ENCODE results near the gene BRAP. TPM values are rescaled to one million over a fixed set of nuclear protein-coding genes. Genes with fewer than 3 reads are reported as not detected.
"Not testable (repeated sequence)": the region's sequence is repeated elsewhere in the genome, so short reads cannot be mapped to it uniquely, and the experiment has no call there.

BRAP gene
- total RNA-seq, 3 donors from 2014 or later (not counting 1 experiment from before 2014, with no cell fraction given), result 24.6 to 28.8 (median 27.8) TPM

GRCh38 chr12:111628505-111629260 lies 57.1 kb downstream of the BRAP start:
- H3K4me1 Mint-ChIP-seq, result no peaks in the 10 kb centered on the region
- intact Hi-C loops (cut with micrococcal nuclease), result no loop called here
- H3K4me3 ChIP-seq (ENCODE audit: low read length), result no peak overlapping the region
- no peaks in the 10 kb centered on the region for H3K36me3 Mint-ChIP-seq
- H3K9me3 ChIP-seq (ENCODE audit: control insufficient read depth, insufficient read depth, low read length), result no peaks in the 10 kb centered on the region
- H3K27ac ChIP-seq (ENCODE audit: low read length), result no peak overlapping the region
- H3K4me1 ChIP-seq (ENCODE audit: control insufficient read depth, insufficient read depth, low read length), result no peaks in the 10 kb centered on the region
- no peak for TF ChIP-seq CTCF (IDR thresholded peaks at IDR 0.05)
- WGBS (ENCODE audit: insufficient coverage), result 92% methylated on average over 7 of the region's 7 CpGs
- H3K27me3 ChIP-seq (ENCODE audit: control insufficient read depth, insufficient read depth, low read length), result no peaks in the 10 kb centered on the region
- H3K27me3 Mint-ChIP-seq (ENCODE audit: low read depth in 2 of 2), result no peaks in the 10 kb centered on the region
- no peak overlapping the region for H3K4me3 Mint-ChIP-seq
- no peak for ATAC-seq
- H3K9me3 Mint-ChIP-seq, result no peaks in the 10 kb centered on the region
- no peaks in the 10 kb centered on the region for H3K36me3 ChIP-seq (ENCODE audit: control insufficient read depth, insufficient read depth, low read length)
- H3K27ac Mint-ChIP-seq, result no peak overlapping the region
- DNase-seq, result no peak

GRCh38 chr12:111626230-111626629 lies 59.5 kb downstream of the BRAP start:
- H3K27me3 ChIP-seq (ENCODE audit: control insufficient read depth, insufficient read depth, low read length), result no peaks in the 10 kb centered on the region
- intact Hi-C loops (cut with micrococcal nuclease), result no loop called here
- Mint-ChIP-seq H3K4me1 (no peaks in the 10 kb centered on the region), H3K4me3 (no peak overlapping the region), H3K36me3 (no peaks in the 10 kb centered on the region), H3K9me3 (no peaks in the 10 kb centered on the region), H3K27me3 (ENCODE audit: low read depth in 2 of 2) (no peaks in the 10 kb centered on the region), H3K27ac (no peak overlapping the region)
- TF ChIP-seq CTCF (IDR thresholded peaks at IDR 0.05), result no peak
- no peaks in the 10 kb centered on the region for H3K4me1 ChIP-seq (ENCODE audit: control insufficient read depth, insufficient read depth, low read length)
- ATAC-seq (no peak), DNase-seq (no peak)
- H3K36me3 ChIP-seq (ENCODE audit: control insufficient read depth, insufficient read depth, low read length), result no peaks in the 10 kb centered on the region
- no peaks in the 10 kb centered on the region for H3K9me3 ChIP-seq (ENCODE audit: control insufficient read depth, insufficient read depth, low read length)
- 97% methylated on average over 6 of the region's 6 CpGs for WGBS (ENCODE audit: insufficient coverage)
- no peak overlapping the region for H3K4me3 ChIP-seq (ENCODE audit: low read length)
- no peak overlapping the region for H3K27ac ChIP-seq (ENCODE audit: low read length)

GRCh38 chr12:111624540-111624939 lies 61.2 kb downstream of the BRAP start:
- Histone ChIP-seq H3K27me3 (ENCODE audit: control insufficient read depth, insufficient read depth, low read length) (no peaks in the 10 kb centered on the region), H3K36me3 (ENCODE audit: control insufficient read depth, insufficient read depth, low read length) (no peaks in the 10 kb centered on the region), H3K9me3 (ENCODE audit: control insufficient read depth, insufficient read depth, low read length) (no peaks in the 10 kb centered on the region), H3K4me1 (ENCODE audit: control insufficient read depth, insufficient read depth, low read length) (no peaks in the 10 kb centered on the region), H3K27ac (ENCODE audit: low read length) (no peak overlapping the region), H3K4me3 (ENCODE audit: low read length) (no peak overlapping the region)
- TF ChIP-seq CTCF (IDR thresholded peaks at IDR 0.05), result no peak
- Mint-ChIP-seq H3K4me3 (no peak overlapping the region), H3K27me3 (ENCODE audit: low read depth in 2 of 2) (no peaks in the 10 kb centered on the region), H3K9me3 (no peaks in the 10 kb centered on the region), H3K27ac (no peak overlapping the region), H3K4me1 (no peaks in the 10 kb centered on the region), H3K36me3 (no peaks in the 10 kb centered on the region)
- ATAC-seq, result no peak
- no peak for DNase-seq
- WGBS (ENCODE audit: insufficient coverage), result 88% methylated on average over 7 of the region's 8 CpGs
- intact Hi-C loops (cut with micrococcal nuclease), result no loop called here

- H3K4me3 ChIP-seq (ENCODE audit: low read length); H3K4me1 Mint-ChIP-seq; ATAC-seq; intact Hi-C loops (cut with micrococcal nuclease); H3K9me3 Mint-ChIP-seq; H3K36me3 Mint-ChIP-seq; H3K27me3 ChIP-seq (ENCODE audit: control insufficient read depth, insufficient read depth, low read length); H3K4me3 Mint-ChIP-seq; DNase-seq; H3K4me1 ChIP-seq (ENCODE audit: control insufficient read depth, insufficient read depth, low read length); H3K27ac Mint-ChIP-seq; H3K27ac ChIP-seq (ENCODE audit: low read length); H3K36me3 ChIP-seq (ENCODE audit: control insufficient read depth, insufficient read depth, low read length); H3K27me3 Mint-ChIP-seq (ENCODE audit: low read depth in 2 of 2); H3K9me3 ChIP-seq (ENCODE audit: control insufficient read depth, insufficient read depth, low read length): not testable (repeated sequence)
- 93% methylated on average over 10 of the region's 10 CpGs for WGBS (ENCODE audit: insufficient coverage)
Measured at GRCh38 chr12:111617841-111618240, 67.9 kb downstream of the BRAP start.

Data from natural killer cell (primary cell).